ENCODE results near the gene CNKSR1.

Gene CNKSR1

DNA sequence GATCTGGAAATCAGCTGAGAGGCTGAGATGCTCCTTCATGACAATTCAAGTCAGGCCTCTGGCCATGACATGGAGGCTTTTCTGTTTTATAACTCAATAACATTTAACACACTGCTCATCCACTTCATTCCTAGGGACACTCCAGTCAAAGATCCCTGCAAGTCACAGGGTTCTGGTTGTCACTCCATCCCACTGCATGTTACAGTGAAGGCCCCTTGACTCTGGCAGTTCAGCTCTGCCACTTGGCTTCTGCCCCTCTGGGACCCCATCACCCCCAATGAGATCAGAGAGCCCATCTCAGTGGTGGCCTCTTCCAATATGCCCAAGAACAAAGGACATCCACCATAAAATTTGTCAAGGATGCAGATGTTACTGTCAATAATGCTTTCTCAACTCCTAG lies 28.4 kb upstream of the CNKSR1 start:
- H3K27me3 ChIP-seq (ENCODE audit: control insufficient read depth in 1 of 2, insufficient read depth in 2 of 2, low read length in 2 of 2) = peaks cover 5 to 8% of the 10 kb centered on the region in 2 donors
- H3K4me3 ChIP-seq (ENCODE audit: low read length in 2 of 2) = no peak overlapping the region
- H3K36me3 ChIP-seq (ENCODE audit: control insufficient read depth in 2 of 2, insufficient read depth in 2 of 2, low read length in 2 of 2) = no peaks in the 10 kb centered on the region
- peaks cover 2% of the 10 kb centered on the region for H3K4me1 ChIP-seq (ENCODE audit: control insufficient read depth, insufficient read depth, low read length)
- H3K9me3 ChIP-seq (ENCODE audit: control insufficient read depth in 2 of 2, low read length in 2 of 2) = no peaks in the 10 kb centered on the region
- H3K27ac ChIP-seq (ENCODE audit: low read length) = no peak overlapping the region
- no peak overlapping the region for H3K9ac ChIP-seq (ENCODE audit: low read length in 2 of 2)

DNA sequence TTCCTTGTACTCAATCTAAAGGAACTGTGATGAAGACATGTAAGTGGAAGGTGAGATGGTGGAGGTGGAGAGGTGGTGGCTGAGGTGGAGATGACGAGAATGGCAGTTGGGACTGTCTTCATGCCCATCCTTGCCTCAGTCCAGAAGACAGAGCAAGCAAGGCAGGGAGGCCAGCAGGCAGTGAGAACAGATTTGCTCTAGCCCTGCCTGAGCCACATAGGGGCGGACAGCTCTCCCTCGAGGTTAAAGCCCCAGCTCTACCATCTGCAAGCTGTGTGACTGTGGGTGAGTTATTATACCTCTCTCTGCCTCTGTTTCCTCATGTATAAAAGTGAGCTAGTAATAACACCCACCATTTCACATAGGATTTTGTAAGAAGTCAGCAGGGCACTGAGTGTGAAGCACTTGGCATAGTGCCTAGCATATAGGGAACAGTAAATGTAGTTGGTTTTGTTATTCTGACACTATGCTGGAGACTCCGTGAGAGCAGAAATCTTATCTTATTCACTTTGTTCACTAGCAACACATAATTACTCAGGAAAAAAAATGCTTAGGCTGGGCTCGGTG lies 23.2 kb upstream of the CNKSR1 start:
- no peaks in the 10 kb centered on the region for H3K9me3 ChIP-seq (ENCODE audit: control insufficient read depth in 2 of 2, low read length in 2 of 2)
- H3K36me3 ChIP-seq (ENCODE audit: control insufficient read depth in 2 of 2, insufficient read depth in 2 of 2, low read length in 2 of 2) = no peaks in the 10 kb centered on the region
- no peak overlapping the region for H3K4me3 ChIP-seq (ENCODE audit: low read length in 2 of 2)
- H3K27ac ChIP-seq (ENCODE audit: low read length) = no peak overlapping the region
- H3K27me3 ChIP-seq (ENCODE audit: control insufficient read depth in 1 of 2, insufficient read depth in 2 of 2, low read length in 2 of 2) = peaks cover 15 to 20% of the 10 kb centered on the region in 2 donors
- H3K9ac ChIP-seq (ENCODE audit: low read length in 2 of 2) = no peak overlapping the region
- H3K4me1 ChIP-seq (ENCODE audit: control insufficient read depth, insufficient read depth, low read length) = no peaks in the 10 kb centered on the region

DNA sequence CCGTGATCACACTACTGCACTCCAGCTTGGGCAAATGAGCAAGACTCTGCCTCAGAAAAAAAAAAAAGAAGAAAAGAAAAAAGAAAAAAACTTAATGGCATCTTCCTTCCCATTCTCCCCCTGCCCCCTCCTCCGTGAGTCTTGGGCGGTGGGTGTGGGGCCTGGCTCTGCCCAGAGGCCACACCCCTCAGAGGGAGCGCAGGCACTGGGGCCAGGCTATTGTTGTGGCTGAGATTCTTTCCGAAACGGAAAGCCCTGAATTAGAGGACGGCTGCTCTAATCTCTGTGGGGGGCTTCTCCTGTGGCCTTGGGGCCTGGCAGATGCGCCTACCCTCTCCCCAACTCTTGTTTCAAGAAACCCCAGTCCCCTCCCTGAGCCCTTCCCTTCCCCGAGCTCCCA lies 22.5 kb upstream of the CNKSR1 start:
- Histone ChIP-seq H3K27ac (ENCODE audit: low read length) (no peak overlapping the region), H3K4me1 (ENCODE audit: control insufficient read depth, insufficient read depth, low read length) (no peaks in the 10 kb centered on the region), H3K4me3 (ENCODE audit: low read length in 2 of 2) (no peak overlapping the region), H3K9ac (ENCODE audit: low read length in 2 of 2) (no peak overlapping the region), H3K27me3 (ENCODE audit: control insufficient read depth in 1 of 2, insufficient read depth in 2 of 2, low read length in 2 of 2) (peaks cover 15 to 23% of the 10 kb centered on the region in 2 donors), H3K36me3 (ENCODE audit: control insufficient read depth in 2 of 2, insufficient read depth in 2 of 2, low read length in 2 of 2) (no peaks in the 10 kb centered on the region), H3K9me3 (ENCODE audit: control insufficient read depth in 2 of 2, low read length in 2 of 2) (no peaks in the 10 kb centered on the region)

DNA sequence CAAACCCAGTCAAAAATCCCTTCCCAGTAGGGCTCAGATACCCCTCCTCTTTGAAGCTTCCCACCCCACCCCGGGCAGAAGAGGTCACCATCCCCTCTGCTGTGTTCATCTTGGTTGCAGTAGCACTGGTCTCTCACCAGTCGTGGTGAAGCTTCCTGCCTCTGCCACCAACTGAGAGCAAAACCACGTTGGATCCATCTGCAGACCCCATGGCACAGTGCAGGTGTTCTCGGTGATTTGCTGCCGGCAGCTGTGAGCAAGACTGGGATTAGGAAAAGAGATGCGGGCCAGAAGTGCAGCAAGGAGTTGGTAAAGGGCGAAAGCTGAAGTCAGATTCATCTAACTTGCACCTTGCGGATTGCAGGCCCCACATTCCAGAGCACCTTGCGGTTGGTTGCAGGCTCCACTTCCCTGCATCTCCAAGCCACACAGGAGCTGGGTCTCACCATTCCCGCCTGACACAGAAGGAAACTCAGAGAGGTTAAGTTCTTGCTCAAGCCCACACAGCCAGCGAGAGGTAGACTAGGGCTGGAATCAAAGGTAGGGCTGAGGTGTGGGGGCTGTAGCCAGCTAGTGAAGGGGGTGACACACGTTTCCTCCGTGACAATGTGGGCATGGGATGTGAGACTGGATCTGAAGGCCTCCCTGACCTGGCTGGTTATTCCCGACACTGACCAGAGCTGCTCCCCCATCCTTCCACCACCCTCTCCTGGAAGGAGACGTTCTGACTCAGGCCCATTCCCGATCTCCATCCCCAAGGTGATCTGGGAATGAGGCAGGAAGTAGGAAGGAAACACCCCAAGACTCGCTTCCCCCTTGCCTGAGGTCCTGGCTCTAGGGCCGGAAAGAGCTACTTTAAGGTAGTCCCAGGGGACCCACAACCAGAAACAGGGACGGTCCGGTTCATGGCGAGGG lies 21.7 kb upstream of the CNKSR1 start:
- H3K4me3 ChIP-seq (ENCODE audit: low read length in 2 of 2) = no peak overlapping the region
- no peaks in the 10 kb centered on the region for H3K4me1 ChIP-seq (ENCODE audit: control insufficient read depth, insufficient read depth, low read length)
- no peak overlapping the region for H3K9ac ChIP-seq (ENCODE audit: low read length in 2 of 2)
- no peaks in the 10 kb centered on the region for H3K36me3 ChIP-seq (ENCODE audit: control insufficient read depth in 2 of 2, insufficient read depth in 2 of 2, low read length in 2 of 2)
- H3K27me3 ChIP-seq (ENCODE audit: control insufficient read depth in 1 of 2, insufficient read depth in 2 of 2, low read length in 2 of 2) = peaks cover 15 to 20% of the 10 kb centered on the region in 2 donors
- H3K27ac ChIP-seq (ENCODE audit: low read length) = peak overlapping the region; percentile 31
- no peaks in the 10 kb centered on the region for H3K9me3 ChIP-seq (ENCODE audit: control insufficient read depth in 2 of 2, low read length in 2 of 2)

DNA sequence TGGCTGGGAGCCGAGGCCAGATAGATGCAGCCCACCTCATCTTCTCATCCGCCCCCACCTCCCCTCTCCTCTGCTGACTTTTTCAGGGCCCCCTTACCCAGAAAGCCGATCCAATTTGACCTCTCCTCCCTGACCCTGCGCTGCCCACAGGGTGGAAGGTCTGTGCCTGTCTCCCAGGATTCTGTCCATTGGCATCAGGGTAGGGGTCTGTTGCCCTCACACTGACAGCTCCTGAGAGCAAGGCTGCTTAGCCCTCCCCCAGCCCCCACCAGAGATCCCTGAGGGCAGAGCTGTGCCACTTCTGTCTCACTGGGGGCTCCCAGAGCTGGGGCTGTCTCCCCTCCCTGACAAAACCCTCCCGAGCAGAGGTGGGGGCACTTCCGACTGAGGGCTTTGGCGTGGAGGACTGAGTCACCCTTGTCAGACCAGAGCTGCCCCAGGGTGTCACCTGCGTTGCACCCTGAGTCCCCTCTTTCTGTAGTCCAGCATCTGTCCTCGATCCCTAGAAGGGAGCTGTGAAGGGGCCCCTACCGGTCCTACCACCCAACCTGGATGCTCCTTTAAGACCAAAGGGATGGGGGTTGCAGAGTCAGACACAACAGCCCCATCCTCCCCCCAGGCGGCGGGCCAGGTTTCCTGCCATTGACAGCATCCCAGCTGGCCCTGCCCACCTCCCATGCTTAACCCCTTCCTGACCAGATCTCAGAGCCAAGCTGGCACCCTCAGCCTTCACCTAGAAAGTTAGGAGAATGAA lies 20.8 kb upstream of the CNKSR1 start:
- no peaks in the 10 kb centered on the region for H3K9me3 ChIP-seq (ENCODE audit: control insufficient read depth in 2 of 2, low read length in 2 of 2)
- peaks cover 15 to 20% of the 10 kb centered on the region in 2 donors for H3K27me3 ChIP-seq (ENCODE audit: control insufficient read depth in 1 of 2, insufficient read depth in 2 of 2, low read length in 2 of 2)
- H3K9ac ChIP-seq (ENCODE audit: low read length in 2 of 2) = peak overlapping the region in 1 of 2 donors; percentile 36
- H3K4me1 ChIP-seq (ENCODE audit: control insufficient read depth, insufficient read depth, low read length) = peaks cover 8% of the 10 kb centered on the region
- no peak overlapping the region for H3K4me3 ChIP-seq (ENCODE audit: low read length in 2 of 2)
- H3K27ac ChIP-seq (ENCODE audit: low read length) = peak overlapping the region; percentile 31
- no peaks in the 10 kb centered on the region for H3K36me3 ChIP-seq (ENCODE audit: control insufficient read depth in 2 of 2, insufficient read depth in 2 of 2, low read length in 2 of 2)

DNA sequence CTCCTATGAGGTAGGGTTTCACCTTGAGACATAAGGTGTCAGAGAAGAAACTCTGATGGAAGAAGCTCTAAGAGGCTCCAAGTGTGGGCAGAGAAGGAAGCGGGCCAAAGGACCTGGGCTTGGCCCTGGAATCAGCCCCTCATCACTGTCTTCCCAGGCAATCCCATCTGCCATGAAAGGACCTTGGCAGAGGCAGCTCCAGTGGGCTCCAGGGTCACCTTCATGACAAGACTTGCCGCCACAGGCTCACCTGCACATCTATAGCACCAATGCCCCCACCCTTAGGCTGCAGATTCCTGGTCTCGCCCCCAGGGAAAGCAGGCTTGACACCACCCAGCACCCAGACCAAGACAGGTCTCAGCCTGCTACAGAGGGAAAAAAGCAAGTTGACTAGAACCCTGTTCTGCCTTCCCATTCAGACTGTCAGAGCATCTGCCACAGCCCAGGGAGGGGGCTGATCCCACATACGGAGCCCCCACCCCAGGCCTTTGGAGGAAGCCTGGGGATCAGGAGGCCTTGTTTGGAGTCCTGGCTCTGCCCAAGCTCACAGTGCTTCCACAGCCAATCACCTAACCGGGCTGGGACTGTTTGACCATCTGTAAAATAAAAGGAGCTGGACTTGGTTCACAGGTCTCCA lies 18.9 kb upstream of the CNKSR1 start:
- Histone ChIP-seq H3K36me3 (ENCODE audit: control insufficient read depth in 2 of 2, insufficient read depth in 2 of 2, low read length in 2 of 2) (no peaks in the 10 kb centered on the region), H3K4me3 (ENCODE audit: low read length in 2 of 2) (no peak overlapping the region), H3K9ac (ENCODE audit: low read length in 2 of 2) (peak overlapping the region in 1 of 2 donors; percentile 20), H3K27me3 (ENCODE audit: control insufficient read depth in 1 of 2, insufficient read depth in 2 of 2, low read length in 2 of 2) (peaks cover 15 to 19% of the 10 kb centered on the region in 2 donors), H3K4me1 (ENCODE audit: control insufficient read depth, insufficient read depth, low read length) (peaks cover 13% of the 10 kb centered on the region), H3K9me3 (ENCODE audit: control insufficient read depth in 2 of 2, low read length in 2 of 2) (no peaks in the 10 kb centered on the region), H3K27ac (ENCODE audit: low read length) (peak overlapping the region; percentile 11)

DNA sequence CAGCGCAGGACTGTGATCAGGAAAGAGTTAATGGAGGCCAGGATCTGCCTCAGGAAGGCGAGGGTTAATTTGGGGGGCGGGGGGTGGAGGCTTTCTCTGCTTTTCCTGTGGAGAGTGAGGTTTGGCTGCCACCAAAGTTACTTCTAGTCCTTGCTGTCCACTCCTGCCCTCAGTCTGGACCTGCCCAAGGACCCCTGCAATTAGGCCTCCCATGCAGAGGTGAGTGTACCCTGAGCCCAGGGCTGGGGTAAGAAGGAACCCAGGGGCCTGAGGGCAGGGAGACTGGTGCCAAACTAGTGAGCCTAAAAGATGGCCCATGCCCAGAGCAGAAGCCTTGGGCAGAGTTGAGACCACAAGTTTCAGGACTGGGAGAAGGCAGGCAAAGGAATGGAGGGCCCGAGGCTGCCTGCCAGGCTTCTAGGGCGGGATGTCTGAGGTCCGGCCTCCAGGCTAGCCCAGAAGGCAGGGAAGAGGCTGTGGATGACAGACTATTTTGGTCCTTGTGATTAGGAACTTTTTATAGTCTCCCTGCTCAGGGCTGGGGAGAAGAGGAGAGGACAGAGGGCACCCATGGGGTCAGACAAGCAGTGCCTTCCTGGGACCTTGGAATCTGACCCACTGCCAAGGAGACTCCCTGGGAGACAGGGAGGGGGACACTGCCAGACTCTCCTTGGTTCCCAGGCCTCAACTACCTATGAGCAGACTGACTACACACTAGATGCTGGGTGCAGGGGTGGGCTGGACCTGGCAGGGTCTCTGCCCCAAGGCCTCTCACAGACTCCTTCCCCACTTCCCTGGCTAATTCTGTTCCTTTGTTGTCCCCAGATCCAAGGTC lies 18.2 kb upstream of the CNKSR1 start, which contains the start of gene FAM110D:
Gene FAM110D (plus strand): TSS at position 172 of the 835 bp plus-strand sequence. CDS start 2,213 bp downstream, outside the sequence.
- peak within 1 kb of the TSS; percentile 20 to 36 for H3K9ac ChIP-seq (ENCODE audit: low read length in 2 of 2)
- peak within 1 kb of the TSS in 1 of 2 donors; percentile 52 for H3K4me3 ChIP-seq (ENCODE audit: low read length in 2 of 2)

DNA sequence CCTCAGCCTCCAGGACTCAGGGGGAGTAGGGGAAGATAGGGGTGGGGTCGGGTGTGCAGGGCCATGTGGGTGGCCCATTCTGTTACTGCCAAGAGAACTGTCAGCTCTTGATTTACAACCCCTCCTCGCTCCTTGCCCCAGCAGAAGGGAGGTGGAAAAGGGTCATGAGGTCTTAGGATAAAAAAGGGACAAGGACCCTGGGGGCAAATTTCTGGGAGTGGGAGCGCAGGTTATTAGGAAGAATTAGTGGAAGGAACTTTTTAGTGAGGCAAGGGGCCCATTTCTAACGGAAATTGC lies 17.6 kb upstream of the CNKSR1 start:
- Histone ChIP-seq H3K4me3 (ENCODE audit: low read length in 2 of 2) (peak overlapping the region in 1 of 2 donors; percentile 52), H3K4me1 (ENCODE audit: control insufficient read depth, insufficient read depth, low read length) (peaks cover 22% of the 10 kb centered on the region), H3K9ac (ENCODE audit: low read length in 2 of 2) (no peak overlapping the region), H3K9me3 (ENCODE audit: control insufficient read depth in 2 of 2, low read length in 2 of 2) (no peaks in the 10 kb centered on the region), H3K36me3 (ENCODE audit: control insufficient read depth in 2 of 2, insufficient read depth in 2 of 2, low read length in 2 of 2) (no peaks in the 10 kb centered on the region), H3K27me3 (ENCODE audit: control insufficient read depth in 1 of 2, insufficient read depth in 2 of 2, low read length in 2 of 2) (peaks cover 15 to 16% of the 10 kb centered on the region in 2 donors), H3K27ac (ENCODE audit: low read length) (peak overlapping the region; percentile 11)

More for the DNA sequence above, 18.2 kb upstream of the CNKSR1 start, which contains the start of gene FAM110D:
- Histone ChIP-seq H3K27me3 (ENCODE audit: control insufficient read depth in 1 of 2, insufficient read depth in 2 of 2, low read length in 2 of 2) (peaks cover 15 to 16% of the 10 kb centered on the region in 2 donors), H3K27ac (ENCODE audit: low read length) (peak within 1 kb of the TSS; percentile 11), H3K4me1 (ENCODE audit: control insufficient read depth, insufficient read depth, low read length) (peaks cover 17% of the 10 kb centered on the region), H3K36me3 (ENCODE audit: control insufficient read depth in 2 of 2, insufficient read depth in 2 of 2, low read length in 2 of 2) (no peaks in the 10 kb centered on the region), H3K9me3 (ENCODE audit: control insufficient read depth in 2 of 2, low read length in 2 of 2) (no peaks in the 10 kb centered on the region)

DNA sequence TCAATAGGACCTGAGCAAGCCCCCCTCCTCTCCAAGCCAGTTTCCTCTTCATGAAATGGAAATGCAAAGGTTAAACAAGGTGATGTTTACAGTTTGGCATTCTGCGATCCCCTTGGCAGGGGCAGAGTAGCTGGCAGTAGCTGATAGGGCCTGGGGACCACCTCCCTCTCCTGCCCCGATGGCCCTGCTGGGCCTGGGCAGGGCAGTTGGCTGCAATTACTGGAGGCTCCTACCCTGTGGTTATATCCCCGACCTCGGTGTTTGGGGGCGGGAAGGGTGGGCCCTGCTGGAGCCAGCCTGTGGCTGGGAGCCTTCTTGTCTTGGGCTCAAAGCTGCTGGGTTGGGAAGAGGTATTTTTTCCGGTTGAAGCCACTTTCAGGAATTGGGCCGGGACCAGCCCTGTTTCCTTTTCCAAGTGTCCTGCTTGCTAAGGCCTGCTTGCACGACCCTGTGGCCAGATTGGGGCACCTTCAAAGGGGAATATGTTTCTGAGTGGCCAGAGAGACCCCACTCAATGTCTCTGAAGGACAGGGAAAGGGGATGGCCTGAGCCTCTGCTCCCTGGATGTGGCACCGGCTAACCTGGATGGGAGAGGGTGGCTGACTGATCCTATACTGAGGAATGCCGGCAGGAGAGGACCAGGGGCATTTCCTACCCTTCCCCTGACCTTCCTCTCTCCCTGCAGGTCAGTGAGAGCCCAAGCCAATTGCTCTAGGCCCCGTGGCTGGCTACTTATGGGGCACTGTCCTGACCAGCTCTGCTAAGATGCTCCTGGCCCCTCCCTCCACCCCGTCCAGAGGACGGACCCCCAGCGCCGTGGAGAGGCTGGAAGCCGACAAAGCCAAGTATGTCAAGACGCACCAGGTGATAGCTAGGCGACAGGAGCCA lies 16.5 kb upstream of the CNKSR1 start:
- Histone ChIP-seq H3K36me3 (ENCODE audit: control insufficient read depth in 2 of 2, insufficient read depth in 2 of 2, low read length in 2 of 2) (no peaks in the 10 kb centered on the region), H3K27me3 (ENCODE audit: control insufficient read depth in 1 of 2, insufficient read depth in 2 of 2, low read length in 2 of 2) (peaks cover 11 to 14% of the 10 kb centered on the region in 2 donors), H3K9me3 (ENCODE audit: control insufficient read depth in 2 of 2, low read length in 2 of 2) (no peaks in the 10 kb centered on the region), H3K4me1 (ENCODE audit: control insufficient read depth, insufficient read depth, low read length) (peaks cover 22% of the 10 kb centered on the region), H3K27ac (ENCODE audit: low read length) (no peak overlapping the region), H3K9ac (ENCODE audit: low read length in 2 of 2) (peak overlapping the region in 1 of 2 donors; percentile 58), H3K4me3 (ENCODE audit: low read length in 2 of 2) (peak overlapping the region; percentile 57 to 74)

All from stomach smooth muscle (tissue), 2 donors.